Measurements from ENCODE around the gene CAMSAP2. TPM values are rescaled to one million over a fixed set of nuclear protein-coding genes. Genes with fewer than 3 reads are reported as not detected.

The CAMSAP2 gene
- polyA plus RNA-seq, 1 donor (not counting 4 experiments of a cell fraction or from before 2014, with no cell fraction given), result 47.8 TPM

DNA sequence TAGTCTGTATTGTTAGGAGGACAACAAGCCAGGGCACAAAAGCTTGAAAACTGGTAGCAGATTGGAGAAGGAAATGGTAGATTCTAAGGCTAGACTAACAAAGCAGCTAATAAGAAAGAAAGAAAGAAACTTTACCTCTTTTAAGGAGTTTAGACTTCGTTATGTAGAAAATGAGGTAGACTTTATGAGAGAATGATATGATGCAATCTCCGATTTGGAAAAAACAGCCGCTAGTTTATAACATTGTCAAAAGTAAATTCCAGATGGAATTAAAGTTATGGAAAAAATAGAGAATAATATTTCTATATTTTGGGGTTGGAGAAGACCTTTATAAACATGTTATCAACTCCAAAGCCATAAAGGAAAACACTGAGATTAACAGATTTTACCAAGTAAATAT lies 67.0 kb downstream of the CAMSAP2 start:
- peaks cover 12% of the 10 kb centered on the region for H4K20me1 ChIP-seq (ENCODE audit: control insufficient read depth, extremely low read depth, insufficient read depth, low read length)
- H3K9me3 ChIP-seq (ENCODE audit: control insufficient read depth, low read depth, low read length), result no peaks in the 10 kb centered on the region
- H3K4me2 ChIP-seq (ENCODE audit: control insufficient read depth, extremely low read depth, insufficient read depth, low read depth, low read length), result no peak overlapping the region
- dilution Hi-C loops (cut with MboI; ENCODE audit: extremely low pct_ligation_motif_present, low sequenced_read_pairs), result no loop called here
- no peak overlapping the region for H2AFZ ChIP-seq (ENCODE audit: control insufficient read depth, low read length)
- FAIRE-seq, result no peak
- H3K27me3 ChIP-seq (ENCODE audit: control insufficient read depth, extremely low read depth, insufficient read depth, low read length), result no peaks in the 10 kb centered on the region
- H3K4me3 ChIP-seq (ENCODE audit: control insufficient read depth in 2 of 3, extremely low read depth in 1 of 3, insufficient read depth in 2 of 3, low read depth in 1 of 3, low read length in 3 of 3), result no peak overlapping the region
- DNase-seq (ENCODE audit: low read depth, low spot score), result no peak
- TF ChIP-seq EZH2 (IDR thresholded peaks at IDR 0.05; ENCODE audit: low read length), result no peak
- TF ChIP-seq, protein P1, sequence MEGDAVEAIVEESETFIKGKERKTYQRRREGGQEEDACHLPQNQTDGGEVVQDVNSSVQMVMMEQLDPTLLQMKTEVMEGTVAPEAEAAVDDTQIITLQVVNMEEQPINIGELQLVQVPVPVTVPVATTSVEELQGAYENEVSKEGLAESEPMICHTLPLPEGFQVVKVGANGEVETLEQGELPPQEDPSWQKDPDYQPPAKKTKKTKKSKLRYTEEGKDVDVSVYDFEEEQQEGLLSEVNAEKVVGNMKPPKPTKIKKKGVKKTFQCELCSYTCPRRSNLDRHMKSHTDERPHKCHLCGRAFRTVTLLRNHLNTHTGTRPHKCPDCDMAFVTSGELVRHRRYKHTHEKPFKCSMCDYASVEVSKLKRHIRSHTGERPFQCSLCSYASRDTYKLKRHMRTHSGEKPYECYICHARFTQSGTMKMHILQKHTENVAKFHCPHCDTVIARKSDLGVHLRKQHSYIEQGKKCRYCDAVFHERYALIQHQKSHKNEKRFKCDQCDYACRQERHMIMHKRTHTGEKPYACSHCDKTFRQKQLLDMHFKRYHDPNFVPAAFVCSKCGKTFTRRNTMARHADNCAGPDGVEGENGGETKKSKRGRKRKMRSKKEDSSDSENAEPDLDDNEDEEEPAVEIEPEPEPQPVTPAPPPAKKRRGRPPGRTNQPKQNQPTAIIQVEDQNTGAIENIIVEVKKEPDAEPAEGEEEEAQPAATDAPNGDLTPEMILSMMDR (optimal IDR thresholded peaks at IDR 0.05 in 1 of 3, IDR thresholded peaks at IDR 0.05 in 1 of 3, conservative IDR thresholded peaks at IDR 0.05 in 1 of 3; ENCODE audit: extremely low read depth in 1 of 3, insufficient read depth in 2 of 3, low read length in 3 of 3), result no peak
- peaks cover 88% of the 10 kb centered on the region for H3K79me2 ChIP-seq (ENCODE audit: control insufficient read depth, insufficient read depth, low read length)
- peaks cover 11 to 17% of the 10 kb centered on the region in 2 experiments for H3K36me3 ChIP-seq (ENCODE audit: control insufficient read depth in 2 of 2, extremely low read depth in 1 of 2, insufficient read depth in 2 of 2, low read length in 2 of 2)
- no peak overlapping the region for H3K27ac ChIP-seq (ENCODE audit: control insufficient read depth, insufficient read depth, low read length)
- no peaks in the 10 kb centered on the region for H3K9me1 ChIP-seq (ENCODE audit: control insufficient read depth, extremely low read depth, insufficient read depth, low read length)
- no peak overlapping the region for H3K9ac ChIP-seq (ENCODE audit: control insufficient read depth, extremely low read depth, insufficient read depth, low read length)
- peaks cover 18% of the 10 kb centered on the region for H3K4me1 ChIP-seq (ENCODE audit: control insufficient read depth, extremely low read depth, insufficient read depth, low read length)

DNA sequence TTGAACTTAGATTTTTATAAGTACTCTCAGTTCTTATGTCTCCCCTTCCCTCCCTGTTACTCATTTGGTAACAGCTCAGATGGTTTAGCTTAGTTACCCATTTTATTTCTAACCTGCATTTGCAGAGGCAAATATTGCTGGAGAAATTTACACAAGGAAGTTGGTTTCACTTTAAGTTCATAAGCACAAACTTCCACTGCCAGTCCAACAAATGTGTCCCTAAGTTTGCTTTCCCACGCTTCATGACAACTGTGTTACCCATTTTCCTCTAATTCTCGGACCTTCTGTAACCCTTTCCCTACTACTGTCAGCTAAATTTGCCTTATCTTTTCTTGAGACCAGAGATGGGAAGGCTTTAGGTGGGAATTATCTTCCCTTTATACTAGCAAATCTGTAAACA lies 70.2 kb downstream of the CAMSAP2 start:
- no peak overlapping the region for H2AFZ ChIP-seq (ENCODE audit: control insufficient read depth, low read length)
- FAIRE-seq (no peak), DNase-seq (ENCODE audit: low read depth, low spot score) (no peak)
- H3K9ac ChIP-seq (ENCODE audit: control insufficient read depth, extremely low read depth, insufficient read depth, low read length), result no peak overlapping the region
- peaks cover 18 to 37% of the 10 kb centered on the region in 2 experiments for H3K36me3 ChIP-seq (ENCODE audit: control insufficient read depth in 2 of 2, extremely low read depth in 1 of 2, insufficient read depth in 2 of 2, low read length in 2 of 2)
- dilution Hi-C loops (cut with MboI; ENCODE audit: extremely low pct_ligation_motif_present, low sequenced_read_pairs), result no loop called here
- no peak overlapping the region for H3K4me3 ChIP-seq (ENCODE audit: control insufficient read depth in 2 of 3, extremely low read depth in 1 of 3, insufficient read depth in 2 of 3, low read depth in 1 of 3, low read length in 3 of 3)
- H3K27ac ChIP-seq (ENCODE audit: control insufficient read depth, insufficient read depth, low read length), result no peak overlapping the region
- no peaks in the 10 kb centered on the region for H3K27me3 ChIP-seq (ENCODE audit: control insufficient read depth, extremely low read depth, insufficient read depth, low read length)
- TF ChIP-seq, protein P1 (optimal IDR thresholded peaks at IDR 0.05 in 1 of 3, IDR thresholded peaks at IDR 0.05 in 1 of 3, conservative IDR thresholded peaks at IDR 0.05 in 1 of 3; ENCODE audit: extremely low read depth in 1 of 3, insufficient read depth in 2 of 3, low read length in 3 of 3), result no peak
- H3K79me2 ChIP-seq (ENCODE audit: control insufficient read depth, insufficient read depth, low read length), result peaks cover 83% of the 10 kb centered on the region
- H3K4me2 ChIP-seq (ENCODE audit: control insufficient read depth, extremely low read depth, insufficient read depth, low read depth, low read length), result no peak overlapping the region
- no peaks in the 10 kb centered on the region for H3K9me3 ChIP-seq (ENCODE audit: control insufficient read depth, low read depth, low read length)
- H3K9me1 ChIP-seq (ENCODE audit: control insufficient read depth, extremely low read depth, insufficient read depth, low read length), result no peaks in the 10 kb centered on the region
- H4K20me1 ChIP-seq (ENCODE audit: control insufficient read depth, extremely low read depth, insufficient read depth, low read length), result peaks cover 6% of the 10 kb centered on the region
- H3K4me1 ChIP-seq (ENCODE audit: control insufficient read depth, extremely low read depth, insufficient read depth, low read length), result peaks cover 10% of the 10 kb centered on the region

Measured in keratinocyte (primary cell).